ENCODE data around the gene COTL1.

- TF ChIP-seq, protein P1, sequence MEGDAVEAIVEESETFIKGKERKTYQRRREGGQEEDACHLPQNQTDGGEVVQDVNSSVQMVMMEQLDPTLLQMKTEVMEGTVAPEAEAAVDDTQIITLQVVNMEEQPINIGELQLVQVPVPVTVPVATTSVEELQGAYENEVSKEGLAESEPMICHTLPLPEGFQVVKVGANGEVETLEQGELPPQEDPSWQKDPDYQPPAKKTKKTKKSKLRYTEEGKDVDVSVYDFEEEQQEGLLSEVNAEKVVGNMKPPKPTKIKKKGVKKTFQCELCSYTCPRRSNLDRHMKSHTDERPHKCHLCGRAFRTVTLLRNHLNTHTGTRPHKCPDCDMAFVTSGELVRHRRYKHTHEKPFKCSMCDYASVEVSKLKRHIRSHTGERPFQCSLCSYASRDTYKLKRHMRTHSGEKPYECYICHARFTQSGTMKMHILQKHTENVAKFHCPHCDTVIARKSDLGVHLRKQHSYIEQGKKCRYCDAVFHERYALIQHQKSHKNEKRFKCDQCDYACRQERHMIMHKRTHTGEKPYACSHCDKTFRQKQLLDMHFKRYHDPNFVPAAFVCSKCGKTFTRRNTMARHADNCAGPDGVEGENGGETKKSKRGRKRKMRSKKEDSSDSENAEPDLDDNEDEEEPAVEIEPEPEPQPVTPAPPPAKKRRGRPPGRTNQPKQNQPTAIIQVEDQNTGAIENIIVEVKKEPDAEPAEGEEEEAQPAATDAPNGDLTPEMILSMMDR (IDR thresholded peaks at IDR 0.05) = no peak
- TF ChIP-seq EP300 (IDR thresholded peaks at IDR 0.05) (no peak), POLR2A (IDR thresholded peaks at IDR 0.05) (no peak)
Measured at GRCh38 chr16:84643674-84644073, 25.8 kb upstream of the COTL1 start.

All from ovary (tissue), 3 donors.